GM19043 (cell line): ENCODE measurements around the gene MORN1.

Experiments
- ATAC-seq: cut with Tn5 transposase; IDR thresholded peaks from one replicate; pipeline ENCODE4 v1.9.1; 2021; ENCODE audit warnings: low read depth; ENCODE audit not compliant: unreplicated experiment

Gene MORN1

DNA sequence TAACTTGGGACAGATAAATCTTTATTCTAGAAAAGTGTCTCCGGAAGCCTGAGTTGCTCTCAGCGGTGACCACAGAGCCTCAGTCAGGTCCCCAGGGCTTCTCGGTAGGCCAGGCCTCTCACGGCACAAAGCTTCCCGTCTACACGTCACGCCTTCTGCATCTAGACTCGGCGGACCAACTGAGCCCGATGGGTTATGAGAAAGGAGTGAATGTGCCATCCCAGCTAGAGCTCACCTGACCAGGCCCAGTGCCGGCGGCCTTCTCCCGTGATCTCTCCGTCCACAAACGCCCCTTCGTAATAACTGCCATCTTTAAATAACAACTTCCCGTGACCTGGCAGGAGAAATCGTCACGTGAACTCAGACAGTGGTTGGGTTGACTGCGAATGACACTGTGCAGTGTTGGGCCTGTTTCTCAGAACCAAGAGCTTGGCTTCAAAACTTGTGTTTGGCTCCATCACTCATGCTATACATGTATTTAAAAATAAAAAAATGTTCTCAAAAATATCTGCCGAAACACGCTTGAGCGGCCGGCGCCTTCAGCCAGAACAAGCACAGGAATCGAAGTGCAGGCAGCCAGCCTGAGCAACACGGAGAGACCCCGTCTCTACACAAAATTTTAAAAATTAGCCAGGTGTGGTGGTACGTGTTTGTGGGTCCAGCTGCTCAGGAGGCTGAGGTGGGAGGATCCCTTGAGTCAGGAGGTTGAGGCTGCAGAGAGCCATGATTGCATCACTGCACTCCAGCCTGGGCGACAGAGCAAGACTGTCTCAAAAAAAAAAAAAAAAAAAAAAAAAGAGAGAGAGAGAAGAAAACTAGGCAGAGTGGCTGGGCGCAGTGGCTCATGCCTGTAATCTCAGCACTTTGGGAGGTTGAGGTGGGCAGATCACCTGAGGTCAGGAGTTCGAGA is 3.1 kb downstream of the MORN1 start:
- no peak for ATAC-seq

DNA sequence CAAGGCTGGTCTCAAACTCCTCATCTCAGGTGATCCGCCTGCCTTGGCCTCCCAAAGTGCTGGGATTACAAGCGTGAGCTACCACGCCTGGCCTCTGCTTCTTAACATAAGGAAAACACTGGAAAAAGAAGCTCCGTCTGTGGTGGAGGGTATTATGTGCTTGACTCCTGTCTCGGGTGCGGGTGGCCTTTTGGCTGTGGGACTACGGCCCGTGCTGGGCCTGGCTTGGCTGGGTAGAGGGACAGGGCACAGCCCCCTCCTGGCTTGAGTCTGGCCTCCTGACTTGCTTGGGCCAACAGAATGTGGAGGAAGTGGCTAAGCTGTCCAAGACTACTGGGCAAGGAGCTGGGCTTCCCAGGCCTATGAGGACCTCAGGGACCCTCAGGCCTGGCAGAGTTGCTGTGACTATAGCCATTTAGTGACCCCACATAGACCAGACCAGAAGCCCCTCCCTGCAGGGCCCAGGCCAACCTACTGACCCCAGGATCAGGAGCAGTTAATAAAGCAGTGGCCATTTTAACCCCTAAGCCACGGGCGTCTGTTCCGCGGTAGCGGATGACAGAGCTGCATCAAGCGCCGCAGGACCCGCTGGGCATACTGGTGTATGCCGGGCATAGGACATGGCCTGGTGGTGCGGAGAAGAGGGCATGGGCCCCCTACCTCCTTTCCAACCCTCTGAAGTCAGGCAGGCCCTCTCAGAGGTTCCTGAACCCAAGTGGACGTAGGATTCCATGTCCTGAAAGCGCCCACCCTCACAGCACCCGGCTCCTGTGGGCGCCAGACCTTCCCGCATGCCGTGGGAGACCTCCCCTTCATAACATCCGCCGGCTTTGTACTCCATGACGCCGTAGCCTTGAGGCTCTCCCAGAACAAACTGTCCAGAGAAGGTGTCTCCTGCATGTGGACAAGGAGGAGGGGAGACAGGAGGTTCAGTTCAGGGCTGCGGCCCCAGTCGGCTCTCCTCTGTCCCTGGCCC is 4.4 kb downstream of the MORN1 start:
- no peak for ATAC-seq

DNA sequence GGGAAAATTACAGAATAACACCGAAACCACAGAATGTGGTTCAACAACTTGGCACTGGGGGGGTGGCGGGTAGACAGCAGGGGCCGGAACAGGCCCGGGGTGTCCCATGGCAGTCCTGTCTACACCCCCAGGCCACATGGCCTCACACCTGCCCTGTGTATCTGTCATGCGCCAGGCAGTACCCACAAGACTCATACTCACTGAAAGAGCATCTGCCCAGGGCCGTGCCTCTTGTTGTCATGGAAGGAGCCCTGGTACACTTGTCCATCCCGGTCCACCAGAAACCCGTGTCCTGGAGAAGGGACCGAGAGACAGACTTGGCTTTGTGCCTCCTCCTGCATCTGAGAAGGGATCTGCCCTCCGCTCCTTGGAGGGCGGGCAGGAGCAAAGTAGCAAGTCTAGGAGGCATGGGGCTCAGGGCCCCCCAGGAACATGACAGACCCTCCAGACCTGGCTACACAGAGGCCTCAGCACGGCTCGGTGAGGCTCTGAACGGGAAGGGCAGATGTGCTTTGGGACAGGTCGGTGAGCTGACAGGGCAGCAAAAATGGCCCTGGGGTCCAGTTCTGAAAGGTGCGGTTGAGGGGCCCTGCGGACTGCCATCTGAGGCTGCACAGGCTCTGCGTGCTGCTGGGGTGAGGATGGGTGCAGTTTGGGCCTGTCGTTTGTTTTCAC is 5.6 kb downstream of the MORN1 start:
- no peak for ATAC-seq

DNA sequence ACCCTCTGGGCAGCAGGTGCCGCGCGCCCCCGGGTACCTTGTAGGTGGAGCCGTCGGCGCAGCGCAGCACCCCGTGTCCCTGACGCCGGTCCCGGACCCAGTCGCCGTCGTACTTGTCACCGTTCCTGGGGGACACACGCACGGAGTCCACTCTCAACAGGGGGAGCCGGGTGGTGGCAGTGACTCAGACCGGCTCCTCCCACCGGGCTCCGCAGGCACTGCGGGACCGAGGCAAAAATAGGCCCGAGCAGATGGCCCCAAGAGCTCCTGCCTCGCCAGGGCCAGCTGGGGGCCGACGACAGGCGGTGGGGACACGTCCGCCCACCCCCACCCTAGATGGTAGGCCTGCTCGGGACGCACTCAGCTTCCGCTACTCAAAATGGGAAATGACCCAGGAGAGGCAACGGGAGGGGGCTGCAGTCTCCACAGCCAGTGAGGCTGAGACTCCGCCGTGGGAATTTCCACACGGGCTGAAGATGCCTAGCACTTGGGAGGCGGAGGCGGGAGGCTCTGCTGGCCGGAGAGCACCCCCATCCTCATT is 6.3 kb downstream of the MORN1 start:
- no peak for ATAC-seq

DNA sequence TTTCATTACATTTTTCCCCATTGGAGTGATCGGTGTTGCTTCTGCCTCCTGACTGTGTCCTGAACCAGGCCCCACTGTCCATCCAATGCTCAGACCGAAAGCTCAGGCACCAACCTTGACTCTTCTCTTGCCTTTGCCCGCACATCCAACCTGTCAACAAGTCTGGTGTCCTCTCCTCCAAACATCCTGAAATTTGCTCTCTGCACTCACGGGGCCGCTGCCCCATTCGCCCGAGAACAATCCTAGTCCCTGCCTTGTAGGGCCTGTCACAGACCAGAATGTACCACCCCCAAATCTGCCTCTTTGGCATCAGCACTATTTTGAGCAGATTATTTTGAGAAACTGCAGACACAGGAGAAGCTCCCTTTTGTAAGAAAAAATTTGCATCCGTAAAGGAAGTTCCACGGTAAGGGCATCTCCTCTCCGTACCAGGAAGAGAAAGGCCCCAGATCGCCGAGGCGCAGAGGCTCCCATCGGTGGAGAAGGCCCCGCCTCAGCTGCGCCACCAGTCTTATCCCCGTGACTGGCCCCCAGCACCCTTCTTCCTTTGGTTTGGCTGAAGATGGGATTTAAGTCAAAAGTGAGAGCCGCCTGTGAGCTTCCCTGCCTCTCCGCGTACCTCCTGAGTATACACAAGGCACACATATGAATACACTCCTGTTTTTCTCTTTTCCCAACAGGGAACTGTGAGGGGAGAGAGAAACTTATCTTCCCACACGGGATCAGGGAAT is 7.1 kb downstream of the MORN1 start:
- no peak for ATAC-seq

DNA sequence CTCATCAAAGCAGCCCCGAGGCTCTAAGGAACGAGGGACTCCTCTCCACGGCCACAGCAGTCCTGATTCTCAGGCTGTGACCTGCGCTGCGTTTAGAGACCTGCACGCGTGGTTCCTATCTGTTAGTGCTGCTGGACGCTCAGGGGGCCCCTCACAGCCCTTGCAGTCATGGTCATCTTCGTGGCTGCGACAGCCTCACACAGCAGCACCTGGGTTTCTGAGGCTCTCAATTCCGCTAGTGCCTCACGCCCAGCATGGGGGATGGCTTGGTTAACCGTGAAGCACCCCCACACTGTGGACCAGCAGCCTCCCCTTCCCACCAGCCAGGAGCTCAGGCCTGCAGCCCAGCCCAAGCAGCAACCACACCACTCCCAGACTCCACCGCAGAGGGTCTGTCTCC is 7.8 kb downstream of the MORN1 start:
- ATAC-seq, result no peak

DNA sequence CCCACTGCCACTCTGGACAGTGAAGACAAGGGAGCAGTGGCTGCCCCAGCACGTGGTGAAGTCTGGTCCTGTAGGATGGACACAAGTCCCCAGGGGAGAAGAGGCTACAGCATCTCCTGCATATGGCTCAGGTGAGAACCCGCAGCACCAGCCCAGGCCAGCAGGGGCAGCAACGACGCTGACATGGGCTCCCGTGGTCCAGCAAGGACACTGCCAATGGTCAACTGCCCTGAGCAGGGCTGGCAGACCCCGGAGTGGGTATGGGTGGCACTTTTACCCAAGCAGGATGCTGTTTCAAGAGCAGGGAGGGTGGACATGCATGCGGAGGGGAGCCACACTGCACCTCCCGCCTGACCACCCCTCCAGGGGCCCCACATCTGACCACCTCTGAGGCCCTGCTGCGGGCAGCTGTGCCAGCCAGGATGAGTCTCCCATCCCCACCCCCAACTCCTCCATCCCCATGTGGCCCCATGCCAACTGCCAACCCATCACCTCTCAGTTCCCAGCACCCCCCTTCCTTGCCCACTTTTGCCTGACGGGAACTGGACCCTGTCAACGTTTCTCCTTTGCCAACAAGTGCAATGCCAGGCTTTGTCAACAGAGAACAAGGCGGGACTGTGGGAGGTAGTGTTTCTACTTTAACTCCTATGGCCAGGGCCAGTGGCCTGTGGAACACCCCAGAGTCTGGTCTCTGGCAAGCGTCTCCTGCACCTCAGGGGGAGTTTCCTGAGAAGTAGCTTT is 8.6 kb downstream of the MORN1 start:
- ATAC-seq, result no peak

DNA sequence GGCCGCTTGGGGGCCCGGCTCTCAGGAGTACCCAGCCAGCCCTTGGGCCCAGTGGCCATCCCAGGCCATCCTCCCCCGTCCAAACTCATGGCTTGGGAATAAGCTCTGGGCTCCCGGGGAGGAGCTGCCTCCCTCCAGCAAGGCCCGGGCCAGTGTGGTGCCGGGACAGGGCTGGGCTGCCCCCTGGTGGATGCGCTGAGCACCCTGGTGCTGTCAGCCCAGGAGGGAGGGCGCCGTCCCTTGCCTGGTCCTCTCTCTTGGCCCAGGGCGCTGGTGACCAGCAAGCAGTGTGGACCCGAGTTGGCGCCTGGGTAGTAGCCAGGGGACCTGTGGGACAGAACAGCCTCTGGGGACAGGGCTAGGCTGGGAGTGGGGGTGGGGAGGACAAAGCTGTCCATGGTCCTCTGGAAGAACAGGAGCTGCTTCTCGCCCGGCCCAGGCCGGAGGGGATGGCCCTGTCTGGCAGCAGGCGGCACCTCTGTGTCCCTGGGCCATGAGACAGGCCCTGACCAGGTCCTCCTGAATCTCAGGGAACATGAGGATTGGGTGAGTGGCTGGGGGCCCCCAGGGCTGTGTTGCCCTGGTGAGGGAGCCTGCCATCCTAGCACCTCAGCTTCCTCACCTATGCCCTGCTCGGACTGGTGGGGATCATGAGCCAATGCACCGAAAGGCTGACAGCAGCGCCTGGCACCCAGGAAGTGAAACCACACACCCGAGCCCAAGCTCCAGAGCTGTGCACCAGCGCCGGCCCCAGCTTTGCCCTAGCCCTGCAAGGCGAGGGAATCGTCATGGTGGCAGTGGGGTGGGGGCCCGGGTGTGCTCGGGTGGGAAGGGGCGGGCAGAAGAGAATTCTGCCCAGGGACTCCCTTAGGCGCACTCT is 9.4 kb downstream of the MORN1 start:
- no peak for ATAC-seq

DNA sequence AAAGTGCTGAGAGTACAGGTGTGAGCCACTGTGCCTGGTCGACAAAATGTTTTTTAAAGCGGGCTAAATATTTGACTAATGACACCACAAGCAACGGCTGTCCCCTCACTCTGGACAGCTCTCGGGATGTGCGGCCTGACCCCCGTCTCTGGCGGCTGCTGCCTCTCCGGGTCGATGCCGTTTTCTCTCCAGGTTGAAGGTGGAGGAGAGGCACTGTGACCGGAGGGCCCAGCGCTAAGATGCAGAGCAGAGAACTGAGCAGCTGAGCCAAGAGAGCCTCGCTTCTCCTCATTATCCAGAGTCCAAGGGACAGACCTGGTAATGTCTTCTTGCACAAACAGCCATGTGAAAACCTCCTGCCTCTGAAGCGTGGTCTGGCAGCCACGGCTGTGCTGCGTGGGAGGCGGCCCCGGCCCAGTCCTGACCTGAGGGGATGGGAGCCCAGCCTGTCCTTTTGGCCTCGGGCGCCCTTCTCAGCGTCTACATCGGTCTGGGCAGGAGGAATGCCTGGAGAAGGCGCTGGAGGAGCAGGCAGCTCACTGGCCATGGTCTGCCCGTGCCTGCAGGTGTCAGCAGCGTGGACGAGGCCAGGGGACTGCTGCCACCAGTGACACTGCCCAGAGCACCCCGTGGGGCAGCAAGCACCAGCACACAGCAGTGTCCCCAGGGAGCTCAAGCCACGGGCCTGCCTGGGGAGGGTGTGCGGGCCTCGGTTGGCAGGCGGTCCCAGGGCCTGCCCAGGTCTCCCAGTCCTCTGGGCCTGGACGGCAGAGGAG is 10.3 kb downstream of the MORN1 start:
- no peak for ATAC-seq

DNA sequence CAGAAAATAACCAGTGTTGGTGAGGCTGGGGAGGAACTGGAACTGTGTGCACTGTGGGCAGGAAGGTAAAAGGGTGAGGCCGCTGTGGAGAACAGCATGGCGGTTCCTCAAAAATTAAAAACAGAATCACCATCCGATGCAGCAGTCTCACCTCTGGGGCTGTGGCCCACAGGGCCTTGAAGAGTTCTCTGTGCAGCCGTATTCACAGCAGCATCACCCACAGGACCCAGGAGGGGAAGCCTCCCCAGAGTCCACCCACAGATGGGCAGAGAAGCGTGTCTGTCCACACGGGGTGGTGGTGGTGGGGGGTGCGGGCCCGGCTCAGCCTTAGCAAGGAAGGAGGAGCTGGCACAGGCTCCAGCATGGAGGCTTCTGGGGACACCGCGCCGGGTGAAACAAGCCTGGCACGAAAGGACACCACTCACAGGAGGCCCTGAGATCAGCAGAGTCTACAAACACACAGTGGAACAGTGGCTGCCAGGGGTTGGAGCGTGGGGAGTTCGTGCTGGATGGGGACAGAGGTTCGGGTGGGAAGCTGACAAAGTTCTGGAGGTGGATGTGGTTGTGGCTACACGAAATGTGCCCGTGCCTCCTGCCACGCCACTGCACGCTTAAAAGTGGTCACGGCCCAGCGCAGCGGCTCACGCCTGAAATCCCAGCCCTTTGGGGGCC is 11.5 kb downstream of the MORN1 start:
- no peak for ATAC-seq

DNA sequence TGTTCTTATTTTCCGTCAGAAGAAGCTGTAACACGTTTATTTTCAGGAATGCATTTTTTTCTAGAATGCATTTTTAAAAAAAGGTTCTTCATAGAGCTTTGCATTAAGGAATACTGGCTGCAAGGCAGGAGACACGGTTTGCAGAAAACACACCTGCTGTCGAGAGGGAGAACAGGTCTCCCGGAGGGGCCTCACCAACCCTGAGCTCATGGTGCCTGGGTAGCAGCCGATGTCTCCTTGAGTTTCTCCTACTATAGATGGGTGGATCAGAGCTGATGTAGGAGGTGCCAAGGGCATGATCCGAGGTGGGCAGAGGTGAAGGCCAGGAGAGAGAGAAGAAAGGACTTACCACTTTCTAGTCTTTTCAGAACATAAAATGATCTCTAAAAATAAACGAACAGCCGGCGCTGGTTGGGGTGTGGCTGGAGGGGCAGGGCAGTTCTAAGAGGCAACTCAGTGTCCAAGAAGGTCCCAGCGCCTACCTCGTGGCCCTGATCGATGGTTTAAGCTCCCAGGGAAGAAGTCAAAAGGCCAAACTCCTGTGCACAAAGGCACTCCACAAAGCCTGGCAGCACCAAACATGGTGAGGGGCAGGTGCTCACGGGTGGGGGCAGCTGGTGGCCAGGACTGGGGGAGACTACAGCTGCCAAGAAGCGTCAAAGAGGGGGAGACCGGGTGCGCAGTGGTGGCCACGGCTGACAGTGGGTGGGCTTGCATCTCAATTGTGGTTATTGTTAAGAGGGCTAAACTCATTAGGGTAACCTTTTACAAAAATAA is 12.2 kb downstream of the MORN1 start:
- ATAC-seq, result no peak

DNA sequence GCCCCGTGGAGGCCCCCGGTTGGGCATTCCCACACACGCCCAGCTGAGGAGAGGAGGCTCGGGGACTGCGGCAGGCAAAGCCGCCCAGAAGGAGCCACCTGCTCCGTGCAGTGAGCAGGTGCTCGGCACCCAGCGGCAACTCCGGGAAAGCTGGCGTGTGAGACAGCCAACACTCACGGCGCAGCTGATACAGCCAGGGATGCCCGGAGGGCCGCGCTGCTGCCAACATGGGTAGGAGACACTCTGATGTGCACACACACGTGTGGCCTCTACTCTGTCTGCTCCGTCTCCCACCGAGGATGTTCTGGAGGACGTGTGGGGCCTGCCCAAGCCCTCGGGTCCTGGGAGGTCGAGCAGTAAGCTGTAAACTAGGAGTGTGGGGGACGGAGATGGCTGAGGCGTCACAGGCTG is 12.9 kb downstream of the MORN1 start:
- ATAC-seq, result no peak

DNA sequence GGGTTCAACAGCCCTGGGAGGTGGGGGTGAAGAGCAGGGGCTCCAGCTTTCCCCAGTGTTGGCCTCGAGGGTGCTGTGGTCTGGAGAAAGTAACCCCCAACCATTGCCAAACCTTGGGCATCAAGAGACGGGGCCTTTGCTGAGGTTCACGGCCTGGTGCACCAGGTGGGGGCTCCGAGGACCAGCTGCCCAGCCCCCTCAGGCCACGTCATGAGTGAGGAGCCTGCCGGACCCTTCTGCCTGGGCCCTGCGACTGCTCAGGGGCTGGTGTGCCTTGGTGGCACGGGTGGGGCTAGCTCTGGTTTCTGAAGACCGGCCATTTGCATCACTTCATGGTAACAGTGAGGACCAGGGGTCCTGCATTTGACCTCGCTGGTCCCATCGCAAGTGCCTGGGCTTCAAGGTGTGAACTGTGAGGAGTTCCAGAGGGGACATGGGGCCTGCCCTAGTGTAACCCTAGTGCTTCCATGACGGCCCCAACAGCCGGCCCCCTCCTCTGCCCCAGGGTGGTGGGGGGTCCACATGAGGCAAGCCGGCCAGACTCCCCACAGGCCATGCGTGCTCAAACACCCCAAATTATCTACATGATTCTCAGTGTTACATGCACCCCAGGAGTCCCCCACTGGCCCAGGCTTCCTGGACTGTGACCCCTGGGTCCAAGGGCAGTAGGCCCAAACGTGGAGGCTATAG is 13.5 kb downstream of the MORN1 start:
- no peak for ATAC-seq

DNA sequence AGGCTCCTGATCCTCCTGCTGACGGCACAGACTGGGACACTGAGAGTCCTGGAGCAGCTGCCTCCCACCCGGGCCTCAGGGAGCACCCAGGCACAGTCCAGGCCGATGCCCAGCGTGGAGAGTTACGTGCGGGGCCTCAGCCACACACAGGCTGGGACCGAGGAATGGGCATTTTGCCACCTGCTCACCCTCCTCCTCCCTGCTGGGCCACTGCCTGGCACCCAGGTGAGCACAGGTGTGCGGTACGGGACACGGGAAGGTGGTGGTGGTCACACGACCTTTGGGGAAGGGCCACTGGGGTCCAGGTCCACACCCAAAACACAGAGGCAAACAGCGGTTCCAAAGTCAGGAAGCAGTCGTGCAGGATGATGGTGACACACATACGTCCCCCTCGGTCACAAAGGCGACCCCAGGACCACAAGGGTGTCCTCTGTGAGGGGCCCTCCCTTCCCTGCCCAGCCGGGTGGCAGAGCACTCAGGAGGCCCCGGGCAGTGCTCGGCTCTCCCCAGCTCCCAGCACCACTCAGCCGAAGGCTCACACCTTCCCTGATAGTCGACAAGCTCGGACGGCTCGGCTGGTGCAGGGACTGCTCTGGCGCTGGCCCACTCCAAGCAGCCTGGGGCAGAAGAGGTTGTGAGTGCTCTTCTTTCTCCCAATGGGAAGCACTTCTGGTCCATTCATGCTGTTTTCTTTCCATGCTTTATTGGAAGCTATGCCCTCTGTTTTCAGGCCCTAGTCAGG is 14.3 kb downstream of the MORN1 start:
- no peak for ATAC-seq

DNA sequence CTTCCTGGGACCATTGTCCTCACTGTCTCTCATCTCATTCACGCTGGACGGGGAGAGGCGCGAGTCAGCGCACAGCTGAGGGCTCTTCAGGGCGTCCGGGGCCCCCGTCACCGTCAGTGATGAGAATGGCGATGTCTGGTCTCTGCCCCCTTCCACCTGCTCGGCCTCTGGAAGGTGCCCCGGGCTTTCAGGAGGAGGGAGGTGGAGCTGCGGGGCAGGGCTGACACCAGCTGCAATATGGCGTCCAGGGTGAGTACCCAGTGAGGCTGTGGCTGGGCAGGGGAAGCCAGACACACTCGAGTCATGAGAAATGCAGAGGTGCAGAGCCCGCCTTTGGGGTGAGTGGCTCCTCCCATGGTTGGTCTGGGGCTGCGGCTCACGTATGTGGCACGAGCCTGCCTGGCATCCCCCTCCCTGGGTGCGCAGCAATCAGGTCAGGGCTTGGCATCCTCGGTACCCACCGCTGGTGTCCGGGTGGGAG is 15.1 kb downstream of the MORN1 start:
- no peak for ATAC-seq
